CD4-positive, alpha-beta T cell (primary cell): ENCODE measurements around the gene NFILZ. TPM values are rescaled to one million over a fixed set of nuclear protein-coding genes. Genes with fewer than 3 reads are reported as not detected.

ENCODE experiments used
- ATAC-seq: fragments of 200-7000 bp; cut with Tn5 transposase; one replicate; pipeline ENCODE4 v1.10.0; 2022; ENCODE audit warnings: mild to moderate bottlenecking; ENCODE audit not compliant: poor library complexity
- CTCF ChIA-PET: fragments of 350-600 bp; sonication (Branson Sonifier 250); formaldehyde crosslinking; loops from one replicate; lab custom pipeline; 2021; ENCODE audit warnings: antibody characterized with exemption, inconsistent platforms; lab: Charles Lee
- POLR2A ChIA-PET: fragments of 350-600 bp; sonication (Branson Sonifier 250); formaldehyde crosslinking; loops from one replicate; lab custom pipeline; 2021; ENCODE audit warnings: antibody characterized with exemption, inconsistent platforms; lab: Charles Lee
- DNase-seq, 14 experiments: peaks; one replicate each; pipeline ENCODE4 v3.0.0-alpha.2; 2013 to 2020; ENCODE audit warnings: mixed read lengths in 2 of 14
- H3K27ac ChIP-seq, 2 donors: one replicate each; pipeline versions ENCODE4 v1.5.1 to v1.7.0; 2013; ENCODE audit warnings: low read length in 2 of 2, low read depth in 1 of 2, mild to moderate bottlenecking in 1 of 2
- H3K27me3 ChIP-seq, 2 experiments: 1 replicate in 1 of 2; 2 replicates in 1 of 2; pipeline versions ENCODE4 v1.6.1 to v1.7.0; 2013; ENCODE audit warnings: low read length in 2 of 2, control low read depth in 1 of 2, mild to moderate bottlenecking in 1 of 2, moderate library complexity in 1 of 2; ENCODE audit not compliant: insufficient read depth in 2 of 2, control insufficient read depth in 1 of 2
- H3K36me3 ChIP-seq: one replicate; pipeline ENCODE4 v1.6.1; 2013; ENCODE audit warnings: low read length, control low read depth; ENCODE audit not compliant: insufficient read depth
- H3K4me1 ChIP-seq: one replicate; pipeline ENCODE4 v1.6.1; 2013; ENCODE audit warnings: low read length, control low read depth; ENCODE audit not compliant: insufficient read depth
- H3K4me3 ChIP-seq: one replicate; pipeline ENCODE4 v1.5.1; 2013; ENCODE audit warnings: mild to moderate bottlenecking, low read length, moderate library complexity
- H3K9me3 ChIP-seq, 2 experiments: 1 replicate in 1 of 2; 2 replicates in 1 of 2; pipeline versions ENCODE4 v1.6.1 to v1.7.0; 2013; ENCODE audit warnings: low read length in 2 of 2, mild to moderate bottlenecking in 2 of 2, control low read depth in 1 of 2, moderate library complexity in 1 of 2; ENCODE audit not compliant: control insufficient read depth in 1 of 2, insufficient read depth in 1 of 2
- H3K27ac Mint-ChIP-seq: one replicate; pipeline ENCODE4 v1.8.0; 2020; ENCODE audit warnings: mixed read lengths
- H3K27me3 Mint-ChIP-seq: one replicate; pipeline ENCODE4 v1.8.0; 2021; ENCODE audit warnings: mixed read lengths
- H3K36me3 Mint-ChIP-seq: one replicate; pipeline ENCODE4 v1.8.0; 2021; ENCODE audit warnings: low read depth, mixed read lengths
- H3K4me1 Mint-ChIP-seq: one replicate; pipeline ENCODE4 v1.8.0; 2021; ENCODE audit warnings: low read depth, mixed read lengths
- H3K4me3 Mint-ChIP-seq: one replicate; pipeline ENCODE4 v1.8.0; 2020; ENCODE audit warnings: mild to moderate bottlenecking, mixed read lengths
- H3K9me3 Mint-ChIP-seq: one replicate; pipeline ENCODE4 v1.8.0; 2020; ENCODE audit warnings: mixed read lengths
- CTCF ChIP-seq: fragments of 200-600 bp; IDR thresholded peaks from one replicate; pipeline ENCODE4 v1.8.0; 2022; ENCODE audit warnings: antibody characterized with exemption, mild to moderate bottlenecking
- intact Hi-C, 2 experiments: fragments of 100-400 bp; cut with DNase I in 1 of 2; cut with micrococcal nuclease in 1 of 2; formaldehyde crosslinking; loops; one replicate each; pipeline versions ENCODE4 v1.15.1 to v1.9.0; 2023 to 2025; cut with DNase I, micrococcal nuclease
- total RNA-seq, 174 experiments: library from RNA in 2 of 174; stranded (reverse) in 2 of 174; gene quantifications; one replicate each; pipeline ENCODE4 v1.2.3 and lab custom pipeline; 2021 to 2026

NFILZ gene
- total RNA-seq, 2 experiments from 2014 or later, result not detected

GRCh38 chr19:8584965-8585893 is 45.2 kb upstream of the NFILZ start:
- POLR2A ChIA-PET, result no interaction called here
- ATAC-seq, result no peak

GRCh38 chr19:8585894-8586750 is 44.3 kb upstream of the NFILZ start:
- DNase-seq (peak; percentile 44 to 76 (median 55)), ATAC-seq (peak; percentile 69)
- H3K4me1 ChIP-seq, result peaks cover 1% of the 10 kb centered on the region
- H3K36me3 Mint-ChIP-seq, result peaks cover 7% of the 10 kb centered on the region
- no peak overlapping the region for H3K27ac ChIP-seq
- H3K4me3 Mint-ChIP-seq, result no peak overlapping the region
- TF ChIP-seq CTCF, result peak; percentile 56
- no peaks in the 10 kb centered on the region for H3K9me3 ChIP-seq
- no peaks in the 10 kb centered on the region for H3K36me3 ChIP-seq
- intact Hi-C loops, result loop anchor here (1.0 to 10.0 kb wide), 2 partner anchors 231 to 232 kb away; no protein-coding TSS in a partner anchor
- no peaks in the 10 kb centered on the region for H3K4me1 Mint-ChIP-seq
- no peaks in the 10 kb centered on the region for H3K9me3 Mint-ChIP-seq
- ChIA-PET CTCF (interaction anchor here (0.6 kb wide), 1 partner anchor 14 kb away, joined by 3 read pairs; no protein-coding TSS in a partner anchor), POLR2A (interaction anchor here (0.6 to 1.5 kb wide), 2 partner anchors 173 to 1510 kb away, joined by 4 read pairs; partner anchors contain the start of gene MARCHF2)
- no peaks in the 10 kb centered on the region for H3K27me3 Mint-ChIP-seq
- H3K4me3 ChIP-seq, result no peak overlapping the region
- no peaks in the 10 kb centered on the region for H3K27me3 ChIP-seq
- H3K27ac Mint-ChIP-seq, result no peak overlapping the region

More at GRCh38 chr19:8584965-8585893, 45.2 kb upstream of the NFILZ start:
- CTCF ChIA-PET, result interaction anchor here (1.7 kb wide), 1 partner anchor 172 kb away, joined by 3 read pairs; the partner anchor contains the start of gene MARCHF2
- H3K27me3 Mint-ChIP-seq, result no peaks in the 10 kb centered on the region
- Histone ChIP-seq H3K4me1 (peaks cover 10% of the 10 kb centered on the region), H3K4me3 (no peak overlapping the region), H3K9me3 (no peaks in the 10 kb centered on the region), H3K36me3 (no peaks in the 10 kb centered on the region), H3K27ac (no peak overlapping the region), H3K27me3 (no peaks in the 10 kb centered on the region)
- peaks cover 5% of the 10 kb centered on the region for H3K4me1 Mint-ChIP-seq
- H3K27ac Mint-ChIP-seq, result no peak overlapping the region
- H3K4me3 Mint-ChIP-seq, result no peak overlapping the region
- no peak for TF ChIP-seq CTCF
- H3K36me3 Mint-ChIP-seq, result peaks cover 7% of the 10 kb centered on the region
- no peaks in the 10 kb centered on the region for H3K9me3 Mint-ChIP-seq
- DNase-seq, result no peak
- intact Hi-C loops, result loop anchor here (5.0 to 10.0 kb wide), 2 partner anchors 32 to 230 kb away; no protein-coding TSS in a partner anchor

DNA sequence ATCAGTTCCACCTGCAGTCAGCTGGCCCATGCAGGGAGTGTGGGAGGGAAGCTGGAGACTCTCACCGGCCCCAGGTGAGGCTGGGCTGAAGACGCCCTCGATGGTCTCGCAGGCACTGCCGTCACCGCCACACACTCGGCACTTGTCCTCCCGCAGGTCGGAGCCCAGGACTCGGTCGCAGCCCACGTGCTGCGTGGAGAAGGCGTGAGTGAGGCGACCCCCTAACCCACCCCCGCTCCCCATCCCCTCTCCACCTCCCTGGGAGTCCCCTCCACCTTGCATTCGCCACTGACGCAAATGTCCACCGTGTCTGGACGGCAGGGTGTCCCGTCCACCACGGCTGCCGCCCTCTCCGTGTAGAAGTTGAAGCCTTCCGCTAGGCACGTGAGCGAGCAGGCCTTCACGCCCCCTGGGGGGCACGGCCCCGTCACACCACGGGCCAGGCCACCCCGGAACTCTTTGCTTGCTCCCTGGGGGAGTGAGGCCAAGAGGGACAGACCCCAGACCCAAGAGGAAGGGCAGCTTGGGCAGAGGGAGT is 41.2 kb upstream of the NFILZ start:
- Histone ChIP-seq H3K4me3 (no peak overlapping the region), H3K9me3 (peaks cover 7 to 9% of the 10 kb centered on the region in 2 experiments), H3K27ac (no peak overlapping the region), H3K4me1 (peaks cover 20% of the 10 kb centered on the region), H3K36me3 (no peaks in the 10 kb centered on the region), H3K27me3 (no peaks in the 10 kb centered on the region)
- ChIA-PET CTCF (interaction anchor here (1.8 kb wide), 1 partner anchor 11 kb away, joined by 6 read pairs; no protein-coding TSS in a partner anchor), POLR2A (interaction anchor here (1.6 kb wide), 1 partner anchor 53 kb away, joined by 4 read pairs; no protein-coding TSS in a partner anchor)
- Mint-ChIP-seq H3K27me3 (no peaks in the 10 kb centered on the region), H3K4me1 (peaks cover 12% of the 10 kb centered on the region), H3K9me3 (no peaks in the 10 kb centered on the region), H3K4me3 (no peak overlapping the region), H3K36me3 (peaks cover 18% of the 10 kb centered on the region), H3K27ac (no peak overlapping the region)
- ATAC-seq (no peak), DNase-seq (no peak)
- intact Hi-C loops, result loop anchor here in 1 of 2 experiments (10.0 kb wide), 1 partner anchor 234 kb away; no protein-coding TSS in a partner anchor
- no peak for TF ChIP-seq CTCF
